H1 (cell line): ENCODE measurements around the gene KIAA1755. TPM values are rescaled to one million over a fixed set of nuclear protein-coding genes. Genes with fewer than 3 reads are reported as not detected.

Source experiments
- CTCF ChIA-PET: fragments of 300-600 bp; sonication (Branson Sonifier 250); formaldehyde crosslinking; loops from one replicate; lab custom pipeline; 2021; ENCODE audit not compliant: partially characterized antibody; lab: Charles Lee
- POLR2A ChIA-PET: fragments of 300-600 bp; sonication (Branson Sonifier 250); formaldehyde crosslinking; loops from one replicate; lab custom pipeline; 2021; ENCODE audit warnings: inconsistent platforms; ENCODE audit not compliant: partially characterized antibody; lab: Charles Lee
- DNase-seq, 2 experiments: peaks; one replicate each; pipeline versions ENCODE4 v3.0.0 to v3.0.0-alpha.2; 2010 to 2022; ENCODE audit warnings: low spot score in 2 of 2, low read depth in 1 of 2, mixed read lengths in 1 of 2
- FAIRE-seq: peaks from 2 replicates; lab custom pipeline; 2011; peaks lifted over from hg19 to GRCh38; lab: Jason Lieb, UNC
- H2AFZ ChIP-seq: 2 replicates; pipeline ENCODE4 v1.8.1; 2012; ENCODE audit warnings: low read length, inconsistent platforms
- H2AK5ac ChIP-seq: 2 replicates; pipeline ENCODE4 v1.6.1; 2013; ENCODE audit warnings: low read depth, low read length
- H2BK120ac ChIP-seq: replicated peaks from 2 replicates; pipeline ENCODE3; 2013; ENCODE audit warnings: low read depth, low read length, inconsistent platforms
- H2BK12ac ChIP-seq: 2 replicates; pipeline ENCODE4 v1.6.1; 2013; ENCODE audit warnings: low read depth, low read length
- H2BK15ac ChIP-seq: 2 replicates; pipeline ENCODE4 v1.6.1; 2013; ENCODE audit warnings: low read length
- H2BK20ac ChIP-seq: 2 replicates; pipeline ENCODE4 v1.6.1; 2013; ENCODE audit warnings: low read length
- H2BK5ac ChIP-seq: 2 replicates; pipeline ENCODE4 v1.6.1; 2013; ENCODE audit warnings: low read depth, low read length
- H3K14ac ChIP-seq: 2 replicates; pipeline ENCODE4 v1.6.1; 2013; ENCODE audit warnings: inconsistent platforms; ENCODE audit not compliant: insufficient read length
- H3K18ac ChIP-seq: 2 replicates; pipeline ENCODE4 v1.6.1; 2013; ENCODE audit warnings: low read length; ENCODE audit errors: extremely low read depth
- H3K23ac ChIP-seq: 2 replicates; pipeline ENCODE4 v1.6.1; 2013; ENCODE audit warnings: inconsistent platforms; ENCODE audit not compliant: insufficient read length
- H3K23me2 ChIP-seq: 2 replicates; pipeline ENCODE4 v1.6.1; 2013; ENCODE audit warnings: low read depth, low read length
- H3K27ac ChIP-seq: 2 replicates; pipeline ENCODE4 v1.6.1; 2011; ENCODE audit warnings: low read depth, low read length, inconsistent platforms
- H3K27me3 ChIP-seq, 4 experiments: replicated peaks in 1 of 4; 1 replicate in 1 of 4; 2 replicates in 3 of 4; pipeline versions ENCODE4 v1.6.1 to v1.8.1; 2011 to 2013; ENCODE audit warnings: low read length in 3 of 4, mild to moderate bottlenecking in 3 of 4, inconsistent platforms in 2 of 4, mixed read lengths in 2 of 4, moderate library complexity in 1 of 4; ENCODE audit not compliant: control insufficient read depth in 3 of 4, insufficient read depth in 3 of 4; ENCODE audit errors: extremely low read depth in 1 of 4
- H3K36me3 ChIP-seq, 4 experiments: 2 replicates each; pipeline versions ENCODE4 v1.6.1 to v1.8.1; 2011 to 2013; ENCODE audit warnings: mild to moderate bottlenecking in 4 of 4, low read length in 3 of 4, moderate library complexity in 2 of 4, control low read depth in 1 of 4, inconsistent platforms in 1 of 4; ENCODE audit not compliant: insufficient read depth in 4 of 4, control insufficient read depth in 2 of 4
- H3K4ac ChIP-seq: replicated peaks from 2 replicates; pipeline ENCODE3; 2013; ENCODE audit warnings: low read length, low read depth, mixed read lengths, inconsistent platforms; ENCODE audit not compliant: insufficient read length
- H3K4me1 ChIP-seq, 4 experiments: replicated peaks in 1 of 4; 1 replicate in 1 of 4; 2 replicates in 3 of 4; pipeline versions ENCODE4 v1.6.1 to v1.8.1; 2011 to 2013; ENCODE audit warnings: low read length in 3 of 4, inconsistent platforms in 2 of 4, mixed read lengths in 1 of 4; ENCODE audit not compliant: insufficient read depth in 4 of 4, control insufficient read depth in 3 of 4
- H3K4me2 ChIP-seq, 2 experiments: 2 replicates each; pipeline versions ENCODE4 v1.6.1 to v1.8.1; 2011 to 2013; ENCODE audit warnings: low read depth in 2 of 2, low read length in 2 of 2, control low read depth in 1 of 2, inconsistent platforms in 1 of 2, mild to moderate bottlenecking in 1 of 2; ENCODE audit not compliant: insufficient read depth in 1 of 2
- H3K4me3 ChIP-seq, 4 experiments: fragments of 200-600, 300-600 bp in 1 of 4; sonication (generic), shearing (Covaris generic), sonication (Bioruptor Twin) in 1 of 4; 2 replicates each; pipeline versions ENCODE4 v1.5.1 to v1.8.1; 2011 to 2016; ENCODE audit warnings: low read length in 4 of 4, low read depth in 3 of 4, control low read depth in 2 of 4, inconsistent platforms in 2 of 4, mild to moderate bottlenecking in 2 of 4, mixed read lengths in 1 of 4, moderate library complexity in 1 of 4; ENCODE audit not compliant: insufficient read depth in 2 of 4; ENCODE audit errors: extremely low read depth in 1 of 4
- H3K56ac ChIP-seq: replicated peaks from 2 replicates; pipeline ENCODE3; 2013; ENCODE audit warnings: low read depth, mild to moderate bottlenecking, mixed read lengths, low read length, inconsistent platforms; ENCODE audit not compliant: insufficient read length
- H3K79me1 ChIP-seq: 2 replicates; pipeline ENCODE4 v1.6.1; 2013; ENCODE audit warnings: low read depth, low read length, control low read depth
- H3K79me2 ChIP-seq, 2 experiments: 2 replicates each; pipeline versions ENCODE4 v1.6.1 to v1.8.1; 2012 to 2013; ENCODE audit warnings: low read length in 2 of 2, mild to moderate bottlenecking in 2 of 2, inconsistent platforms in 1 of 2; ENCODE audit not compliant: insufficient read depth in 2 of 2, control insufficient read depth in 1 of 2
- H3K9ac ChIP-seq, 4 experiments: replicated peaks in 1 of 4; 1 replicate in 1 of 4; 2 replicates in 3 of 4; pipeline versions ENCODE4 v1.6.1 to v1.8.1; 2011 to 2013; ENCODE audit warnings: low read depth in 3 of 4, low read length in 3 of 4, control low read depth in 2 of 4, mild to moderate bottlenecking in 2 of 4, moderate library complexity in 2 of 4, inconsistent platforms in 1 of 4; ENCODE audit errors: extremely low read depth in 1 of 4
- H3K9me3 ChIP-seq, 2 experiments: 2 replicates each; pipeline versions ENCODE4 v1.6.1 to v1.8.1; 2012 to 2013; ENCODE audit warnings: mild to moderate bottlenecking in 2 of 2, moderate library complexity in 2 of 2, control low read depth in 1 of 2, inconsistent platforms in 1 of 2, low read depth in 1 of 2, low read length in 1 of 2, mixed read lengths in 1 of 2; ENCODE audit not compliant: insufficient read depth in 2 of 2
- H4K20me1 ChIP-seq, 2 experiments: replicated peaks in 1 of 2; 2 replicates each; pipeline versions ENCODE3 to v1.8.1; 2011 to 2013; ENCODE audit warnings: inconsistent platforms in 2 of 2, low read length in 2 of 2, mild to moderate bottlenecking in 1 of 2; ENCODE audit not compliant: insufficient read depth in 2 of 2, control insufficient read depth in 1 of 2
- H4K5ac ChIP-seq: 2 replicates; pipeline ENCODE4 v1.6.1; 2013; ENCODE audit warnings: low read length, low read depth, mixed read lengths, inconsistent platforms; ENCODE audit not compliant: insufficient read length
- H4K8ac ChIP-seq: 2 replicates; pipeline ENCODE4 v1.8.0; 2013; ENCODE audit warnings: mild to moderate bottlenecking, moderate library complexity, low read length, inconsistent platforms; ENCODE audit not compliant: insufficient read depth; ENCODE audit errors: extremely low read depth
- H4K91ac ChIP-seq: replicated peaks from 2 replicates; pipeline ENCODE3; 2013; ENCODE audit warnings: low read length, mixed read lengths, inconsistent platforms; ENCODE audit not compliant: insufficient read length
- CBX5 ChIP-seq: fragments of 300-800, 300-1000 bp; sonication (generic); IDR thresholded peaks from 2 replicates; pipeline ENCODE4 v1.7.1; 2016; ENCODE audit warnings: antibody characterized with exemption, low read length, low read depth
- CEBPB ChIP-seq: IDR thresholded peaks from 2 replicates; pipeline ENCODE4 v1.6.1; 2012; ENCODE audit warnings: low read depth, low read length
- EP300 ChIP-seq, 2 experiments: IDR thresholded peaks; 1 replicate in 1 of 2; 2 replicates in 1 of 2; pipeline ENCODE4 v1.6.1; 2011 to 2012; ENCODE audit warnings: low read depth in 2 of 2, low read length in 2 of 2, mild to moderate bottlenecking in 2 of 2, borderline replicate concordance in 1 of 2, inconsistent platforms in 1 of 2, moderate library complexity in 1 of 2
- GTF2F1 ChIP-seq: IDR thresholded peaks from 2 replicates; pipeline ENCODE4 v1.6.1; 2012; ENCODE audit warnings: low read depth, low read length, improper control_type of control experiment, borderline replicate concordance
- JUN ChIP-seq: IDR thresholded peaks from 2 replicates; pipeline ENCODE4 v1.6.1; 2011; ENCODE audit warnings: low read depth, mild to moderate bottlenecking, improper control_type of control experiment, low read length
- JUND ChIP-seq: IDR thresholded peaks from 2 replicates; pipeline ENCODE4 v1.6.1; 2011; ENCODE audit warnings: mild to moderate bottlenecking, improper control_type of control experiment, low read length
- KDM1A ChIP-seq: fragments of 200-600, 300-600 bp; sonication (generic); IDR thresholded peaks from 2 replicates; pipeline ENCODE4 v1.7.1; 2016; ENCODE audit warnings: mild to moderate bottlenecking, low read length, borderline replicate concordance
- NRF1 ChIP-seq: IDR thresholded peaks from 2 replicates; pipeline ENCODE4 v1.6.1; 2011; ENCODE audit warnings: mild to moderate bottlenecking, low read depth, low read length, improper control_type of control experiment
- POLR2A ChIP-seq, 2 experiments: IDR thresholded peaks; 1 replicate in 1 of 2; 2 replicates in 1 of 2; pipeline ENCODE4 v1.6.1; 2011; ENCODE audit warnings: low read depth in 2 of 2, low read length in 2 of 2, mild to moderate bottlenecking in 2 of 2; ENCODE audit errors: control extremely low read depth in 1 of 2
- RFX5 ChIP-seq: IDR thresholded peaks from 2 replicates; pipeline ENCODE4 v1.6.1; 2011; ENCODE audit warnings: low read depth, low read length, improper control_type of control experiment, borderline replicate concordance
- SIRT6 ChIP-seq: IDR thresholded peaks from one replicate; pipeline ENCODE4 v1.7.1; 2012; ENCODE audit warnings: low read length, inconsistent platforms
- SIX5 ChIP-seq: IDR thresholded peaks from 2 replicates; pipeline ENCODE4 v1.6.1; 2011; ENCODE audit warnings: mild to moderate bottlenecking, low read depth, low read length
- TBP ChIP-seq: IDR thresholded peaks from 2 replicates; pipeline ENCODE4 v1.6.1; 2011; ENCODE audit warnings: low read depth, low read length, improper control_type of control experiment
- WGBS, 2 experiments: shearing (Covaris generic) in 1 of 2; methylation state at CpG; one replicate each; pipeline versions ENCODE4 v1.1.6 to v1.1.7; 2013 to 2015; ENCODE audit warnings: low lambda C conversion rate in 2 of 2, mixed read lengths in 2 of 2, inconsistent platforms in 1 of 2, low coverage in 1 of 2, missing lambda C conversion rate in 1 of 2; ENCODE audit not compliant: insufficient replicate concordance in 2 of 2, insufficient coverage in 1 of 2, insufficient read length in 1 of 2; ENCODE audit errors: extremely low coverage in 1 of 2, missing lambda C conversion rate in 1 of 2; 5-methylcytosine and 5-hydroxymethylcytosine counted together
- polyA plus RNA-seq, 7 experiments: library from polyadenylated mRNA; depleted of rRNA in 3 of 7; stranded (reverse) in 5 of 7; unstranded in 2 of 7; fragments of >200 nt in 5 of 7; fragments of 200-250 nt in 2 of 7; gene quantifications; 1 replicate in 5 of 7; 2 replicates in 1 of 7; 4 replicates in 1 of 7; pipeline versions ENCODE4 v1.2.1 to v1.2.3, GENCODE V29; 2011 to 2013; ENCODE audit warnings: missing spikeins in 2 of 7, mixed read lengths in 2 of 7
- total RNA-seq: library from RNA; stranded (reverse); fragmentation: NEBNext Ultra II Directional; extraction: Animal tissue kit (Norgen Biotek cat#: 25700); gene quantifications from 2 replicates; pipeline ENCODE4 v1.2.1, GENCODE V29; 2021
- TF ChIP-seq, protein P1 (sequence below): IDR thresholded peaks from 2 replicates; pipeline ENCODE4 v1.6.1; 2012; ENCODE audit warnings: low read length, inconsistent platforms

The KIAA1755 gene
- total and polyA plus RNA-seq, 2 of the 8 experiments (the other 6 are each of a cell fraction or from before 2014, with no cell fraction given) = 0.23 TPM; not detected in 1

DNA sequence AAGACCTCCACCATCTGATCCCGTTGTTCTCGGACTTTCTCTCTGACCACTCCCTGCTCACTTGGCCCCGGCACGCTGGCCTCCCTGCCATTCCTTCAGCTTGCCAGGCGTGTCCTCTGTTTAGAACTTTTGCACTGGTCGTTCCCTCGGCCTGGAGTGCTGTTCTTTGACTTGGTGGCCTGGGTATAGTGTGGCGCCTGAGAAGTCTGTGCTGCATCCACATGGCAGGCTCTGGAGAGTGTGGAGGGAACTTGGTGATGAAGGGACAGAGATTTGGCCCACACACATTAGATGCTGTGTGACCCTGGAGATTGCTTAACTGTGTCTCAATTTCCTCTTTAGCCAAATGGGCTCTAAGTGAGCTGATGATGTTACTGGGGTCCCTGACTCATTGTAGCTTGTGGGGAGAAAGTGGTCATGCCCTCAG is 82.5 kb downstream of the KIAA1755 start:
- H3K27me3 ChIP-seq = no peaks in the 10 kb centered on the region
- H3K18ac ChIP-seq = no peak overlapping the region
- H3K23me2 ChIP-seq = no peaks in the 10 kb centered on the region
- H2BK120ac ChIP-seq = no peak overlapping the region
- POLR2A ChIA-PET = no interaction called here
- H3K4me3 ChIP-seq = no peak overlapping the region
- CTCF ChIA-PET = interaction anchor here (0.6 to 1.3 kb wide), 5 partner anchors 17 to 86 kb away, joined by 3 to 6 read pairs (median 3); no protein-coding TSS in a partner anchor
- H2AFZ ChIP-seq = no peak overlapping the region
- H4K5ac ChIP-seq = no peak overlapping the region
- H2AK5ac ChIP-seq = no peak overlapping the region
- H3K14ac ChIP-seq = no peak overlapping the region
- H4K91ac ChIP-seq = no peak overlapping the region
- H3K36me3 ChIP-seq = no peaks in the 10 kb centered on the region
- H4K8ac ChIP-seq = no peak overlapping the region; the same call in 1 of the 2 replicates
- H3K79me1 ChIP-seq = no peaks in the 10 kb centered on the region
- no peak overlapping the region for H3K56ac ChIP-seq
- H3K79me2 ChIP-seq = no peaks in the 10 kb centered on the region
- FAIRE-seq = no peak
- H2BK5ac ChIP-seq = no peak overlapping the region
- no peak for DNase-seq
- no peaks in the 10 kb centered on the region for H3K4me1 ChIP-seq
- H3K9me3 ChIP-seq = no peaks in the 10 kb centered on the region
- H3K4ac ChIP-seq = no peak overlapping the region
- no peak overlapping the region for H2BK20ac ChIP-seq
- no peak overlapping the region for H2BK15ac ChIP-seq
- no peak overlapping the region for H3K9ac ChIP-seq
- no peak overlapping the region for H3K23ac ChIP-seq
- no peak overlapping the region for H2BK12ac ChIP-seq
- 76% methylated on average over 8 of the region's 8 CpGs; no CpG with 5 or more reads in 1 of the 2 experiments for WGBS, 2 experiments
- H3K27ac ChIP-seq = no peak overlapping the region
- H3K4me2 ChIP-seq = no peak overlapping the region
- peaks cover 0 to 3% of the 10 kb centered on the region in 2 experiments for H4K20me1 ChIP-seq
- TF ChIP-seq CBX5 (no peak), KDM1A (no peak), TBP (no peak), POLR2A (IDR thresholded peaks at IDR 0.05; ENCODE audit: control extremely low read depth in 1 of 2, low read depth in 2 of 2, low read length in 2 of 2) (no peak), SIX5 (no peak), NRF1 (no peak), GTF2F1 (no peak), JUN (no peak), RFX5 (no peak), JUND (no peak), EP300 (IDR thresholded peaks at IDR 0.05; ENCODE audit: borderline replicate concordance in 1 of 2, low read depth in 2 of 2, low read length in 2 of 2) (no peak), CEBPB (no peak), SIRT6 (no peak)
- TF ChIP-seq, protein P1, sequence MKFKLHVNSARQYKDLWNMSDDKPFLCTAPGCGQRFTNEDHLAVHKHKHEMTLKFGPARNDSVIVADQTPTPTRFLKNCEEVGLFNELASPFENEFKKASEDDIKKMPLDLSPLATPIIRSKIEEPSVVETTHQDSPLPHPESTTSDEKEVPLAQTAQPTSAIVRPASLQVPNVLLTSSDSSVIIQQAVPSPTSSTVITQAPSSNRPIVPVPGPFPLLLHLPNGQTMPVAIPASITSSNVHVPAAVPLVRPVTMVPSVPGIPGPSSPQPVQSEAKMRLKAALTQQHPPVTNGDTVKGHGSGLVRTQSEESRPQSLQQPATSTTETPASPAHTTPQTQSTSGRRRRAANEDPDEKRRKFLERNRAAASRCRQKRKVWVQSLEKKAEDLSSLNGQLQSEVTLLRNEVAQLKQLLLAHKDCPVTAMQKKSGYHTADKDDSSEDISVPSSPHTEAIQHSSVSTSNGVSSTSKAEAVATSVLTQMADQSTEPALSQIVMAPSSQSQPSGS = no peak
